ENCODE data around the gene ADGRE2.
"Not testable (repeated sequence)": the region's sequence is repeated elsewhere in the genome, so short reads cannot be mapped to it uniquely, and the experiment has no call there.

DNA sequence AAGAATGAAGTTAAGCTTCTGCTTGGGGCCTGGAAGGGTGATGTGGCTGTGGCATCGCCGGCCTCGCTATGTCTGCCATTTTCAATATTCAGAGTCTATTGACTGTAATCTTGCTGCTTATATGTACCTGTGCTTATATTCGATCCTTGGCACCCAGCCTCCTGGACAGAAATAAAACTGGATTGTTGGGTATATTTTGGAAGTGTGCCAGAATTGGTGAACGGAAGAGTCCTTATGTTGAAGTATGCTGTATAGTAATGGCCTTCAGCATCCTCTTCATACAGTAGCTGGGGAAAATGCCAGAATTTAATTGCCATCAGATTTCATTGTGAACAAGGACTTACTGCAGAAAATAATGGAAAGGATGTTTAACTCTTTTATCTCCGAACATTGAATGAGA is 13.9 kb upstream of the ADGRE2 start:
- TF ChIP-seq, protein P1, sequence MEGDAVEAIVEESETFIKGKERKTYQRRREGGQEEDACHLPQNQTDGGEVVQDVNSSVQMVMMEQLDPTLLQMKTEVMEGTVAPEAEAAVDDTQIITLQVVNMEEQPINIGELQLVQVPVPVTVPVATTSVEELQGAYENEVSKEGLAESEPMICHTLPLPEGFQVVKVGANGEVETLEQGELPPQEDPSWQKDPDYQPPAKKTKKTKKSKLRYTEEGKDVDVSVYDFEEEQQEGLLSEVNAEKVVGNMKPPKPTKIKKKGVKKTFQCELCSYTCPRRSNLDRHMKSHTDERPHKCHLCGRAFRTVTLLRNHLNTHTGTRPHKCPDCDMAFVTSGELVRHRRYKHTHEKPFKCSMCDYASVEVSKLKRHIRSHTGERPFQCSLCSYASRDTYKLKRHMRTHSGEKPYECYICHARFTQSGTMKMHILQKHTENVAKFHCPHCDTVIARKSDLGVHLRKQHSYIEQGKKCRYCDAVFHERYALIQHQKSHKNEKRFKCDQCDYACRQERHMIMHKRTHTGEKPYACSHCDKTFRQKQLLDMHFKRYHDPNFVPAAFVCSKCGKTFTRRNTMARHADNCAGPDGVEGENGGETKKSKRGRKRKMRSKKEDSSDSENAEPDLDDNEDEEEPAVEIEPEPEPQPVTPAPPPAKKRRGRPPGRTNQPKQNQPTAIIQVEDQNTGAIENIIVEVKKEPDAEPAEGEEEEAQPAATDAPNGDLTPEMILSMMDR (IDR thresholded peaks at IDR 0.05; ENCODE audit: insufficient read depth, low read length, poor library complexity, severe bottlenecking) = not testable (repeated sequence)
- not testable (repeated sequence) for TF ChIP-seq EZH2phosphoT487 (conservative IDR thresholded peaks at IDR 0.05; ENCODE audit: low read length)
